MCF 10A (cell line): ENCODE data around the gene TPM1. TPM values are rescaled to one million over a fixed set of nuclear protein-coding genes. Genes with fewer than 3 reads are reported as not detected.
A peak's percentile ranks its signal among the peaks of the same experiment; 100 is the strongest.

Source experiments
- BruUV-seq: library from RNA; stranded (reverse); fragments of 400-500 nt; replicated peaks from 2 replicates; lab custom pipeline; 2021; lab: Mats Ljungman, UMichigan
- CTCF ChIA-PET: fragments of 300-600 bp; sonication (Branson Sonifier 250); formaldehyde crosslinking; extraction: SDS; loops from one replicate; lab custom pipeline; 2021; ENCODE audit warnings: antibody characterized with exemption, inconsistent platforms; lab: Yijun Ruan, JAX
- POLR2A ChIA-PET: fragments of 300-600, 350-650 bp; sonication (Branson Sonifier 250); formaldehyde crosslinking; extraction: SDS; loops from one replicate; lab custom pipeline; 2020; ENCODE audit warnings: antibody characterized with exemption, inconsistent platforms; lab: Yijun Ruan, JAX
- DNase-seq: peaks from one replicate; pipeline ENCODE4 v3.0.0-alpha.2; 2018; ENCODE audit not compliant: unreplicated experiment
- H3K27ac Mint-ChIP-seq: one replicate; pipeline ENCODE4 v1.8.0; 2022; ENCODE audit warnings: mild to moderate bottlenecking, low read depth, mixed read lengths; ENCODE audit not compliant: unreplicated experiment
- H3K27me3 Mint-ChIP-seq: one replicate; pipeline ENCODE4 v1.8.0; 2022; ENCODE audit warnings: mixed read lengths; ENCODE audit not compliant: insufficient read depth, unreplicated experiment
- H3K36me3 Mint-ChIP-seq: one replicate; pipeline ENCODE4 v1.8.0; 2022; ENCODE audit warnings: mild to moderate bottlenecking, moderate library complexity, mixed read lengths; ENCODE audit not compliant: insufficient read depth, unreplicated experiment
- H3K4me1 Mint-ChIP-seq: one replicate; pipeline ENCODE4 v1.8.0; 2022; ENCODE audit warnings: mixed read lengths; ENCODE audit not compliant: insufficient read depth, unreplicated experiment
- H3K4me3 Mint-ChIP-seq: one replicate; pipeline ENCODE4 v1.8.0; 2022; ENCODE audit warnings: mild to moderate bottlenecking, moderate library complexity, mixed read lengths; ENCODE audit not compliant: unreplicated experiment
- H3K9me3 Mint-ChIP-seq: one replicate; pipeline ENCODE4 v1.8.0; 2022; ENCODE audit warnings: mixed read lengths; ENCODE audit not compliant: unreplicated experiment
- CTCF ChIP-seq: fragments of 200-600 bp; IDR thresholded peaks from one replicate; pipeline ENCODE4 v1.8.0; 2022; ENCODE audit warnings: antibody characterized with exemption, mild to moderate bottlenecking; ENCODE audit not compliant: unreplicated experiment
- intact Hi-C: fragments of 100-400 bp; cut with micrococcal nuclease; formaldehyde crosslinking; loops from 2 replicates; pipeline ENCODE4 v1.14.1; 2022
- total RNA-seq: library from RNA; stranded (reverse); gene quantifications from 2 replicates; pipeline ENCODE4 v1.2.3, GENCODE V29; 2022

TPM1 gene
- total RNA-seq, 1 experiment from 2014 or later: 67.8 TPM

GRCh38 chr15:63048115-63048775, 5.7 kb downstream of the TPM1 start:
- CTCF ChIA-PET: interaction anchor here (0.6 to 7.7 kb wide), 47 partner anchors 9 to 801 kb away, joined by 3 to 109 read pairs (median 5); no protein-coding TSS in a partner anchor
- Mint-ChIP-seq H3K4me3 (peak overlapping the region; percentile 96), H3K9me3 (no peaks in the 10 kb centered on the region), H3K36me3 (peaks cover 34% of the 10 kb centered on the region), H3K4me1 (peaks cover 68% of the 10 kb centered on the region), H3K27ac (peak overlapping the region; percentile 76), H3K27me3 (no peaks in the 10 kb centered on the region)
- DNase-seq: peak; percentile 83
- BruUV-seq: no TSS peak
- intact Hi-C loops: loop anchor here (1.0 to 5.0 kb wide), 3 partner anchors 33 to 200 kb away; no protein-coding TSS in a partner anchor
- POLR2A ChIA-PET: interaction anchor here (0.5 to 5.6 kb wide), 34 partner anchors 9 to 1064 kb away, joined by 3 to 43 read pairs (median 4); partner anchors contain the start of genes RPS27L and TLN2
- peak; percentile 95 for TF ChIP-seq CTCF

DNA sequence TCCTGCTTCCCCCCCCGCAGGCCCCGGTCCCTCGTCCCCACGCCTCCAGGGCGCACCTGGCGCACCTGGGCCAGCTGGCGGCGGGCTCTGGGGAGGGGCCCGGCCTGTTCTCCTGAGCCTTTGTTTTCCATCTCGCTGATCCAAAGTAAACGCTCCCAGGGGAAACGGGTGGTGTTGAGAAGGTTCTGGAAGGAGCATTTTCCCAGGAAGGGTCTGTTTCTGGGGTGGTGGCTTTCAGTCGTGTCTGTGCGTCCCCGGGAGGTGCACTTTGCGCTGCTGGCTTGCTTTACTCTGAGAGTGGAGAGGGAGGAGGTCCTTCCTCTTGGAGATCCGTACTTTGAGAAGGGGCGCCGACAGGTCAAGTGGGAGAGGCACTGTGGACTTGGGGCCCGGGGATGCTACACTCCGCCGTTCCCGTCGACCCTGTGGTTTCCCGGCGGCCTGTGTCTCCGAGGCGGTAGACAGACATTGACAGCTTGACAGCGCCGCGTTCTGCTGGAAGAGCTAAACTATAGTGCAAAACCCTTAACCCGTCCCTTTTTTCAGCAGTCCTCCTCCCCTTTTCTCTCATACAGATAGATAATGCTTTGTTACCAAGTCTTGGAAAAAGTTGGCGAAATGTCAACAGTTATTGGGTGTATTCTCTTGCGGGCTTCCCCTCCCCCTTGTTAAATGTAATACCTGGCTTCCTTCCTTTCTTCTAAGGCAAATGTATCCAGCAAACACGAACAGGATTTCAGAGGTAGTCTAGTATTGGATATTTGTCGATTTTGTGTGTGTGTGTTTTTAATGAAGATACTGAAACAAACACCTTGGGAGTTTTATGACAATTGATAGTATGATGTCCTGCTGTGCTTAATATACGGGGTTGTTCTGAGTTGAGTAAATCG, 6.5 kb downstream of the TPM1 start:
- Mint-ChIP-seq H3K9me3 (no peaks in the 10 kb centered on the region), H3K36me3 (peaks cover 38% of the 10 kb centered on the region), H3K27me3 (no peaks in the 10 kb centered on the region), H3K4me1 (peaks cover 71% of the 10 kb centered on the region), H3K4me3 (peak overlapping the region; percentile 96), H3K27ac (peak overlapping the region; percentile 76)
- peak; percentile 60 for DNase-seq
- CTCF ChIA-PET: interaction anchor here (0.6 to 7.7 kb wide), 29 partner anchors 8 to 801 kb away, joined by 3 to 109 read pairs (median 6); partner anchors contain the start of gene RPS27L
- BruUV-seq: no TSS peak
- intact Hi-C loops: loop anchor here (1.0 to 5.0 kb wide), 5 partner anchors 34 to 267 kb away; no protein-coding TSS in a partner anchor
- TF ChIP-seq CTCF: no peak
- POLR2A ChIA-PET: interaction anchor here (0.5 to 5.6 kb wide), 29 partner anchors 10 to 1006 kb away, joined by 3 to 43 read pairs (median 4); partner anchors contain the start of genes RPS27L and TLN2

DNA sequence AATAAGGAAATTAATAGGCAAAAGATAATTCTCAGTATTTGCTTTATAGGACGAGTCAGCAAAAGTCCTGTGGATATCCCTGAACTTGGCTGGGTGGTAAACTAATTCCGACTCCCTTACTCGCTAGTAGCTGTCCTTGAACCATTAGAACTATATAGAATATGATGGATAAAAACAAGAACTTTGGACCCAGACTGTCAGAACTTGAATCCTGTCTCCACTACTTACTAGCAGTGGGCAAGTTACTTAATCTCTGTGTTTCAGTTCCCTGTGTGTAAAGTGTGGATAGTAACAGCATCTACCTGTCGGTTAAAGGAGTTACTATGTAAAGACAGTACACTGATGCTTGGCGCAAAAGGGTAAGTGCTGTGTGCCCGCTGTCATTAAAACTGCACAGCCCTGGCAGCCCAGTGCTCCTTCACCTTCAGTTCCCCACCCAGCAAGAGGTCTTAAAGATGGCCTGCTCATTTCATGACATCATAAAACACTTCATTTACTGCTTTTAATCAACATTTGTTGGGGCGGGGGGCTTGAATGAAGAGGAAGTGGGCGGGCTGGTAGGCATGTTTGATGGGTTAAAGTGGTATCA, 7.3 kb downstream of the TPM1 start:
- peaks cover 42% of the 10 kb centered on the region for H3K36me3 Mint-ChIP-seq
- peak overlapping the region; percentile 96 for H3K4me3 Mint-ChIP-seq
- peak overlapping the region; percentile 76 for H3K27ac Mint-ChIP-seq
- H3K27me3 Mint-ChIP-seq: no peaks in the 10 kb centered on the region
- peaks cover 79% of the 10 kb centered on the region for H3K4me1 Mint-ChIP-seq
- DNase-seq: no peak
- POLR2A ChIA-PET: interaction anchor here (0.9 to 5.6 kb wide), 9 partner anchors 11 to 174 kb away, joined by 3 to 43 read pairs (median 5); no protein-coding TSS in a partner anchor
- BruUV-seq: no TSS peak
- H3K9me3 Mint-ChIP-seq: no peaks in the 10 kb centered on the region
- intact Hi-C loops: loop anchor here (1.0 to 5.0 kb wide), 4 partner anchors 35 to 268 kb away; no protein-coding TSS in a partner anchor
- TF ChIP-seq CTCF: no peak
- CTCF ChIA-PET: interaction anchor here (0.7 to 7.7 kb wide), 7 partner anchors 24 to 109 kb away, joined by 3 to 109 read pairs (median 3); partner anchors contain the start of gene RPS27L
